HuH-7.5 (cell line): ENCODE results near the gene SLMAP.

ENCODE experiments used
- DNase-seq: peaks from one replicate; pipeline ENCODE4 v3.0.0; 2011; ENCODE audit warnings: low spot score

The SLMAP gene

DNA sequence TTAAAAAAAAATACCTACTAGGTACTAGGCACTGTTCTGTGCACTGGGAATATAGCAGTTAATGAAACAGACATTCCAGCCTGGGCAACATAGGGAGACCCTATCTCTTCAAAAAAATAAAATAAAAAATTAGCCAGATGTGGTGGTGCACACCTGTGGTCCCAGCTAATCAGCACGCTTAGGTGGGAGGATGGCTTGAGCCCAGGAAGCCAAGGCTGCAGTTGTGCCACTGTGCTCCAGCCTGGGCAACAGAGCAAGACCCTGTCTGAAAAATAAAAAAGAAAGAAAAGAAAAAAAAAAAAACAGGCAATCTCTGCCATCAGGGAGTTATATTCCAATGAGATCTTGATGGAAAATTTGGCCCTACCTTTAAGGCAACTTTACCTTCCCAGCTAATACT is 137.0 kb downstream of the SLMAP start:
- no peak for DNase-seq

DNA sequence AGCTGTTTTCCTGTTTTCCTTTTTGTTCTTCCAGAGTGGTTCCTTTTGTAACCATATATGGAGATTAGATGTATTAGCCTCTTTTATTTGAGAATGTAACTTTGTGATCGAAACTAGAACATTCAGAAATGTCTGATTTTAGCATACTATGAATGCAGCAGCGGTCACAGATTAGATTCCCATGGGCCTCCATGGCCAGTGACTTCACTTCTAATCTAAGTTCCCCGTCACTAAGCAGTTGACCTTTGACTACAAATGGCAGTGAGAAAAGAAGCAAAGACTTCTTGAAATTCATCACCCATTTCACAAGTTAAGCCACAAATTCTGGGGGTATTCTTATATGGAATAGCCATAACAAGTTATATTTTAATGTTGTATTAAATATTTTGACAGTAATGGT is 137.6 kb downstream of the SLMAP start:
- no peak for DNase-seq

DNA sequence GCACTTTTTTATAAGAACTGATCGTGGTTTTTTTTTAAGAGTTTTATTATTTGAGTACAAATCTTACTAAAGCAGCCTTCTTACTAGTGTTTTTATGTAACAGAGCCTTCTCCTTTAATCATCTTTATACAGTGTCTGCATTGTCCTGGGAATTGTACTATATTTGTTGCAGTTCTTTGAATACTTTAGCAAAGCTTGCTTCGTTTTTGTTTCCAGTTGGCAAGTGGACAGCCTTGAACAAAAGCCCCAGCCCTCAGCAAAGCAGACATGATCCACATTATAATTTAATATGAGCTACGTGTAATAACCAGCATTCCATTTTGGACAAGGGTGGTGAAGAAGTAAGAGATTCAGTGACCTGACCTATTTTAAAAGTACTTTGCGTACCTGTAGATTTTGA is 139.9 kb downstream of the SLMAP start:
- DNase-seq, result no peak

DNA sequence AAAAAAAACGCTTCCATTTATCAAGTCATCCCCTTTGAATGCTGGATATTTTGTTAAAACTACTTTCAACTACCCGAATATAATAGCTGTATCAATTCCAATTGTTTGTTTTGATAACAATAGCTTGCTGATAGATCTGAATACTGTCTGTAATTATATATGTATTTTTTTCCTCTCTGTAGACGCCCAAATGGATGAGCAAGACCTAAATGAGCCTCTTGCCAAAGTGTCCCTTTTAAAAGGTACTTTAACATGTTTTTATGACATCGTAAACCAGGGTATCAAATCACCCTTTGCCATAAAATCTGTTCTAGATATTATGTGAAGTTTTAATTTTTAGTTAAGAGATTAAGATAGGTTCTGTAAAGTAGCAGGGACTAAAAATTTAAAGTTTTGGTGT is 140.6 kb downstream of the SLMAP start:
- no peak for DNase-seq

DNA sequence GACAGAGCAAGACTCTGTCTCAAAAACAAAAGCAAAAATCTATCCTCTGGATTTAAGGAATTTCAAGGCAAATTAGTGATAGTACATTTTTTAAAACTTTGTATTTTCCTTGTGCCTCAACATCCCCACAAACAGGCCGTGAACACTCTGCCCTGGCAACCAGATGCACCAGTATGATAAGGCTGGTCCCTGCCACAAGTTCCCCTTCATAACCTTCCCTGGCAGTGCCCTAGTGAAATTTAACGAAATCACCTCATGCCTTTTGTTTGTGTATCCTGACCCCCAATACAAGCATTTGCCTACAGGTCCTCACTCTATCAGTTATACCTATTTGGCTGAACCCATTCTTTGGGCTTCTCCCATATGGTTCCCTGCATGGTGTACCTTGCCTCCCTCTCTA is 144.7 kb downstream of the SLMAP start:
- DNase-seq, result no peak

DNA sequence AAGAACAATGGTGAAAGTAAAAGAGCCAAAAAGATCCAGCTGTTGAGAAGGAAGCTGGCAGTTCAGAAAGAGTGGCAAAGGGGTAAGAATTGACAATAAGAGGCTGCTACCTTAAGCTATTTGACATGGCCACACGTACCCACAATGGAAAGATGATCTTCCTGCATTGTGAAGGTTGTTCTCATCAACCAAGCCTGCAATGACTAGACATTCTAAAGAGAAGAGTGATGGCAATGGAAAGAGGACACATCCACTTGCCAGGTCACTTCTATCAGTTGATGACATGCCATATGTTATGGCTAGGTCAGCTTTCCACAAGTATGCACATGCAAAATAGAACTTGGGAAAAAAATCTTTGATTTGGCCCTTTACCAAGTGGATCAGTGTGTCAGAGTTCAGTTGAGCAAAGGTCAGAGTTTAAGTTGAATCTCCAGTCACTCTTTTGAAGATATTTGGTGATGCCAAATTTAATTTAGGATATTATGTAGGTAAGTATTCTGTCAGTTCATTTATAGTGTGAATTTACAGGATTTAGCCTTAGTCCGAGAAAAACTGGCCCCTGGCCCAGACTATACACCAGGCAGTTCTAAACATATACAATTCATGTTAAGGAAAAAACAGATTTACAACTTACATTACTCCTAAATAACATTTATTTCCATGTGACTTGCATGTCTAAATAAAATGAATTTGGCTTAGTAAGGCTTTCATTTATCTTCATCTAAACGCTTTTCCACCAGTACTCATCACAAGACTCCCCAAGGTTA is 147.2 kb downstream of the SLMAP start:
- no peak for DNase-seq

DNA sequence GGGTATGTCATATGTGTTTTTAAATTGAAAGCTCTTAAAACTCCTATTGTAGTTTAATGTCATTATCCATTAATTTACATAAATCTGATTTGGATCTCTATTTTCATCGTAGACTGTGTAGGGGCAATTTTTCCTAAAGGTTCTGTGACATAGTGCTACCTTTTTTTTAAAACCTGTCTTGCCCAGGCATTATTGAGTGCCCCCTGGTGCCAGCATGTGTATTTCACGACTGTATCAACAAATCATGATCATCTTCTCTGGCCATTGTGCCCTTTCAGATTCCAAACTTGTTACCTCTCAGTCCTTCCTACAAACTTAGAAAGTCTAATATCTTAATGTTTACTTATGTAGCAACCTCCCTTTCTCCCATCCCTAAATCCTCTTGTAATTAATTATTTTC is 154.9 kb downstream of the SLMAP start:
- no peak for DNase-seq

DNA sequence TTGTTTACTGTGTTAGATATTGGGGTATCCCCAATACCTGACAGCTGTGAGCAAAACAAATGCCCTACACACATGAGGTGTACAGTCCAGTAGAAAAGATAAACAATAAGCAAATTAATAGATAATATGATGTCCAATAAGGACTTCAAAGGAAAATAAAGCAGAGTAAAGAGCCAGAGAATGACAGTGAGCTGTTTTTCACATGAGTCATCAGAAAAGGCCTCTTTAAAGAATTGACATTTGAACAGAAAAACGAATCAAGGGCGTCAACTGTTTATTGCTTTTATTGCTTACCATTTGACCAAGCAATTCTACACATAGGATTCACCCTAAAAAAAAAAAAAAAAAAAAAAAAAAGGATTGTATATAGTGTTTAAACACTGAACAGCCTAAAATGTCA is 155.5 kb downstream of the SLMAP start:
- no peak for DNase-seq

DNA sequence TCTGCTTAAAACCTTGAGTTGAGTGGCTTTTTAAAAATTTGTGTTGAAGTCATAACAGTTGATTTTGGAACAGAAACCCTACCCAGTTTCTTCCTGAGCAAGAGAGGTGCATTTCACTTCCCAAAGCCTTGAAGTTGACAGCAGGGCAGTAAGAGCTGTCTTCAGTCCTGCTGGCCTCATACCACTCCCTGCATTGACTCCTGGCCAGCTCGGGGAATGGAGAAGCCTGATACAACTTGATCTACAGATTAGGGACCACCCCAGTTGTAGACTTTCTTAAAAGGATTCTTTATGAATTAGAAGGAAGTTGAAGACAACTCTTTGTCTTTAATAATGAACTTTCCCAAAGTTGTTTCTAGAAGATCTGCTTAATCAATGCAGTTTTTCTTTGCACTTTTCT is 161.5 kb downstream of the SLMAP start:
- DNase-seq, result no peak

DNA sequence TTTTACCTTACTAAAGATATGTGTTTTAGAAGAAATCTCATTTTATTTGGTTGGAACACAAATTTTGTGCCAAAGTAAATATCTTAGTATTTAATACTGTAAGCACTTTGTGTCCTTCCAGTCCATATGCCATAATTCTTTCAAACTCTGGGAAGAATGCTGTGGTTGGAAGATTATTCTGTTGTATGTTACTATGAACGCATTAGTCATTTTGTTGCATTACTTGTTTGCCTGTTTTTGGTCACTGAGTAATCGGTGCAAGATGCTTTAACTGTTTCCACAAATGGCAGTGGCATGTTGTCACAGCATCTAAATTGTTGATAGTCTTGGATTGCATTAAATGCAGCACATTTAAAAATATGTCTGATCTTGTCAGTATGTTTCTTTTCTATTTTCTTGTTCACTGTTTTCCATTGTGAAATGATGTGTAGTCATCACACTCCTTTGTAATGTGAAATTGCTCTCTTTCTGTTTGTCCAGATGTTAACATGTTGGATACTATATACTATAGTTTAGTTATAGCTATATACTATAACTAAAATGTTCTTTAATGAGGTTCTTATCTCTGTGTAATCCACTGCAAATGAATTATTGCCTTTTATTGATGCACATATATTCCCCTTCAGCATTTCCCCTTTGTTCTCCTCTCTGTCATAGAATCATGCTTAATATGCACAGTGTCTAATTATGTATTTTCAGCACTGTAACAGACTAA is 162.2 kb downstream of the SLMAP start:
- no peak for DNase-seq

DNA sequence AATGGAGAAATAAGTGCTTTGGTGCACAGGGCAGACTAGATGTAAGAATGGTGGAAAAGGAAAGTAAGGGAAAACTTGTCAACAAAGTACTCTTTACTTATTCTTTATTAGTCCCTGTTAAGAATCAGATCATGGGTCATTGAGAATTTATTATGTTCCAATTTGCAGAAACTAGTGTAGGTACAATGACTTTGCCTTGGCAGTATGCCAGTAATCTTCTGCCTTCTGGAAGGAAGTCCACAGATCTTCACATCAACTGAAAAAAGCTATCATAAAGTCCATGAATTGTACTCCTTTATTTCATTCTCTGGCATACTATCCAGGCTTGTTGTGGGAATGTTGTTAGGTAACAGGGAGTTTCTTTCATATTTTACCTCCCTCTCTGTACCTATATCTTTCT is 163.9 kb downstream of the SLMAP start:
- no peak for DNase-seq

DNA sequence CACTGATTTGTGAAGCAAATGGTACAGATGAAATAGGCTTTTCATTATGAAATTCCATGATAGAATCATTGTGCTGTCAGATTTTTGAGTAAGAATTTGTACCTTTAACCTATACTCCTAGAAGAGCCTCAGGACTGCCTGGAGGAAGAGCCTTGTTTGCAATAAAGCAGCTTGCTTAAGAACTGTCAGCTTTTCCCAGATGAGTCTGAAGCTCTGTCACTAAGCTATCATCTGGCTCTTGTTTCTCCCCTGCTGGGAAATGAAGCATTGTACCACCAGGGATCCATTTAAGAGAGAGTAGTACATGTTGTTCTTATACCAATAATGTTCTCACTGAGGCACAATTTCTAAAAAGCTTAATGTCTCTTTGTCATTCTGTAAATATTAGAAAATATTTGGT is 167.0 kb downstream of the SLMAP start:
- DNase-seq, result no peak

DNA sequence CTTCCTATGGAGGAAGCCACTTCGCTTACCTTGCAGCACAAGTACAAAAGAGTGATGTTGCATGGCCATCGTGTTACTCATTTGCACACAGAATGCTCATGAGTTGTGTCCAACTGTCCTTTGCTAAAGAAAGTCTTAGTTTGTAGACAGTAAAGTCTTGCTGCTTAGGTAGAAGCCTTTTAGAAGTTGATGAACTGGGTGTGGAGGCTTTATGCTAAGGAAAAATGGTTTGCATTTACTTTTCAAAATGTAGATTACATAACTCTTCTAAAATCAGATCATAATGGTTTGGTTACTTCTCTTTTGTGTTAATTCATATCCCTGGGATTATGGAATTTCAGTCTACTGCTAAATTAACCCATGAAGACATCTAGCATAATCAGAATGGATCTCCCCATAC is 167.6 kb downstream of the SLMAP start:
- DNase-seq, result no peak

DNA sequence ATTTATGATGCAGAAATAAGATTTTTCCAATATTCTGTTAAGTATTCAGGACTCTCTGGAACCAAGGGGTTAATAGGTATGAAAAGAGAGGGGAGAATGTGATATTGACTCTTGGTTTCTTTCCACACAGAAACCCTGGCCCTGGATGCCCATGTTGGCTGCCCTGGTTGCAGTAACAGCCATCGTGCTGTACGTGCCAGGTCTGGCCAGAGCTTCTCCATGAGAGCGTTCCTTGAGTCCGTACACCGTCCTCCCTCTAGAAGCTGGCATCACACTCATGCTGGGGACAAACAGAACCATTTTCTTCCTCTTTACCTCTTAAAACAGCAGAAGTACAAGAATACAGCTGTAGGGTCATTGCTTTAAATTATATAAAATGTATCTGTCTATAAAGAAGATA is 171.1 kb downstream of the SLMAP start:
- DNase-seq, result no peak

DNA sequence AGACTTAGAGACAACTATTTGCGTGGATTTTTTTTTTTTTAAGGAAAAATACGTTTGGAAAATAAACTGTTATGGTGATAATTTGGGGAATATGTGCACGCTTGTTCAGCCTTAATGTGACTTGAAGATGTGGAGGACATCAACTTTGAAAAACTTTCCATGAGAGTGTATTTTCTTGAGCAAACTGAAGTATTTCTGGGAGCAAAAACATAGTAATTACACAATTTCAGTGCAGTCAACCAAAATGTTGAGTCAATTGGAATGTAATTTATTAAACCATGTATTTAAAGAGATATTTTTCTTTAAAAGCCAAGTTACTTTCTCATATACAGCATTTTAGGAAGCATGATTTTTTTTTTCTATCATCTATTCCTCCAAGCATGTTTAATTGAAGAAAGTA is 171.8 kb downstream of the SLMAP start:
- no peak for DNase-seq

DNA sequence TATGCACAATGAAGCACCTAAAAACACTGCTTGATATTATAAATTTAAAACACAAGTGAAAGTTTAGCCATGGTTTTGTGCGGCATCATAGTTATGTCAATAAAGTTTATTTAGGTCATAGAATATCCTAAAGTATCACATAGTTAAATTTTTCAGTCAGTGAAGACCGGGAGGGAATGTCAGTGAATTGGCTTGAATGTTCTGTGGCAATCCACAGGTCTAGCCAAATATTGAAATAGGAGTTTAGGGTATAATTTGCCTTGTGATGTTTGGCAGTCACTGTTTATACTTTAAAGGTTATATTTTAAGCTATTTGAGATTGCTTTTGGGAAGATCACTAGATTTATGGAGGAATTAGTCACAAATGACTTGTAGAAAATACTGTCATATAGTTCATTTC is 172.4 kb downstream of the SLMAP start:
- DNase-seq, result no peak

DNA sequence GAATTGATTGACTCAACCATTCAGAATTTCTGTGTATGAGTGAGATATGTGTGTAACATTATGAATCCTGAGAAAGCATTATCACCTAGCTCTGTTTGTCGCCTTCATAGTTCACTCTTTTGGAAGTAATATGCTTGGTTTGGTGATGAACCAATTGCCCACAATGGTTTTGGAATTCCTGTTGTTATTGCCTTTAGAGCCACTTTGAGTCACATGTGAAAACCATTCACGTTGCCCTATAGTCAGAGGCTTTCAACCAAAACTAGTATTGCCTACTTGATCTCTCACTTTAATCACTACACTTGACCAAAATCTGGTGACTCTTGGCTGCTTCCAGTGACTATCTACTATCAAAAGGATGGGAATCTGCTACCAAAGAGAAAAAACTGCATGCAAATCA is 173.9 kb downstream of the SLMAP start:
- DNase-seq, result no peak

DNA sequence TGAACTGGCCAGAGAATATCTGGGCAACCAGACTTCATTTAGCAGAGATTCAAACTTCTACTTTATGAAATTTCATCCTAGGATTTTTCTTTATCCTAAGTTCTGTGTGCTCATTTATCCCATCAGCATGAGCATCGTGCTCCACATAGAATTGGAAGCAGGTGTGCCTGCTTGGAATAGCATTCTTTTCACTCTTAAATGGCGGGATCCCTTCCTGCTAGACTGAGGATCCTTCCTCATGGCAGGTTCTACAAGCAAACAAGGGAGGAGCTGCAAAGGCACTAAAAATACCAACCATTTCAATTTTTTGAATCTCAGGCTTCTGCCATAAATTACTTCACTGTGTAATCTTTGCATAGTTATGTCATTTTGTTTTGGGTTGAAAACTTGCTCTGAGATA is 177.5 kb downstream of the SLMAP start:
- no peak for DNase-seq

DNA sequence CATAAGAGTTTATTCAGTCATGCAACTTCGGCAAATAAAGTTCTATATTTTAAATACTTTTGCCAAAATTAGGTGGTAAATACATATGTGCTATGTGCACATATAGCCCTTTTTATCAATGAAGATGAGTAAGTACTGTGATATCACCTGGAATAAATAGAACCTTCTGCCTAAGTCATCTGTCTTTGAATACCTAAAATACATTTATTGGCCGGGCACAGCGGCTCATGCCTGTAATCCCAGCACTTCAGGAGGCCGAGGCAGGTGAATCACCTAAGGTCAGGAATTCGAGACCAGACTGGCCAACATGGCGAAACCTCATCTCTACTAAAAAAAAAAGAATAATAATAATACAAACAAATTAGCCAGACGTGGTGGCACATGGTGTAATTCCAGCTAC is 178.3 kb downstream of the SLMAP start:
- no peak for DNase-seq

DNA sequence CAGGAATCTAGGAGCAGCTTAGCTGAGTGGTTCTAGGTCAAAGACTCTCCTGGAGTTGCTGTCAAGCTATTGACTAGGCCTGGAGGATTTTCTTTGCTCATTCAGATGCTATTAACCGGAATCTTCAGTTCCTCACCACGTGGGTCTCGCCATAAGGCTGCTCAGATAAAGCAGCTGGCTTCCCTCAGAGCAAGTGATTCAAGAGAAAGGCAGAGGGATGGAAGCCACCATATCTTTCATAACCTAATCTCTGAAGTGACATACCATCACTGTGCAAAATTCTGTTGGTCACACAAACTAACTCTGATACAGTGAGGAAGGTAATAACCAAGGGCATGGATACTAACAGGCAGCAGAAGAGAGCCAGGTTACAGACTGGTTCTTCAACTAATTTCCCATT is 179.4 kb downstream of the SLMAP start:
- DNase-seq, result no peak

DNA sequence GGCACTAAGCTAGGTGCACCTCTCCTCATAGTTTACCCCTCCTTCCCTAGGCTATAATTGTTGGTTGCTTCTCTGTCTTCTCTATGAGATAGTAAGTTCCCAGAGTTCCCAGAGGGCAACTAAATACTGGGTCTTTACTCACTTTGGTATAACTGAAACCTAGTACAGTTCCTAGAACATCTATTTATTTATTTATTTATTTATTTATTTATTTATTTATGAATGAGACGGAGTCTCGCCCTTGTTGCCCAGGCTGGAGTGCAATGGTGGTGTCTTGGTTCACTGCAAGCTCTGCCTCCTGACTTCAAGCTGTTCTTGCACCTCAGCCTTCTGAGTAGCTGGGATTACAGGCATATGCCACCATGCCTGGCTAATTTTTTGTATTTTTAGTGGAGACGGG is 181.0 kb downstream of the SLMAP start:
- DNase-seq, result no peak

DNA sequence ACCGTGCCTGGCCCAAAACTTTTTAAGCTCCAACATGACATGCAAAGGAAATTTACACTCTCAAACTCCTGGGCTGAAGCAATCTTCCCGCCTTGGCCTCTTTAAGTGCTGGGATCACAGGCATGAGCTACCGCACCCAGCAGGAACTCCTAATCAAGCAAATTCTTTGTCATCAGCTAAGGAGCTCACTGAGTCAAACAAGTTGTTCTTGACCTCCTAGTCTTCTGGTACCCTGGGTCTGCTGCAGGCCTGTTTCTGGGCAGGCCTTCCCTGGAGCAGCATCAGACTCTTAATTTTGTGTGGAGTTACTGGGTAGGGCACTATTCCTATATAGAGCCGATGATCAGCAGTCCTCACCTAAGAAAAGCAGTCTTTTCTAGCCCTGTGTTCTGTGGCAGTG is 183.7 kb downstream of the SLMAP start:
- DNase-seq, result no peak

DNA sequence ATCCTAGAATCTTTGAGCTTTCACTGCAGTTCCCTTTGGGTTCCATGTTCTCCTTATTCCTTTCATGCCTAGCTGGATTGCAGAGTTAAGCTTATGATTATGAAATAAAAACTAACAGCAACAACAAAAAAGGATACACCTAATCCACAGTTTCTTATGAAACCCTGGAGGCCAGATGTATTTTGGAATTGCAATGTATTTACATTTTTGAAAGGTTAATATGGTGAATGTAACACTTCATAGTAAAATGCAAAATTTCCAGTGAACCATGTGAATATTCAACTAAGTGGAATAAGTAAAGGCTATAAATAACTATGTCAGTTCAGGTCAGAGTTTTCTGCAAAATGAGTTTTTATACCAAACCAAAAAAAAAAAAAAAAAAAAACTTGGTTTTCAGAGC is 186.3 kb downstream of the SLMAP start:
- DNase-seq, result no peak

DNA sequence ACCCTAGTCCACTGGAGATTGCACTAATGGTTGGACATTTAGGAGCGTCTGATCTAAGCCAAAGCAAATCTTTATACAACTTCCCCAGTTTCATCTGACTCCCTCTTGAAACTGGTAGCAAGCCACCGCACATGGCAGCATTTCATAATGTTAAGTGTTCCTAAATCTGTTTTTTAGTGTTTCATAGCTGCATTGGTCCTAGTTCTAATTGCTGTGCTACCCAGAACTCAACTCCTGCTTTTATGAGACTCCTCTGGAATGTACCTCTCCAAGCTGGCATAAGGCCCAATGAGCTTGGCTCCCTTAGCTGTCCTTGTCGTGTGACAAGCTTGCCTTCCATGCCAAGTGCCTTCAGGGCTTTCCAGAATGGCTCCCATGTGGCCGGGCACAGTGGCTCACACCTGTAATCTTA is 186.8 kb downstream of the SLMAP start:
- DNase-seq, result no peak
